HCT116 (cell line): ENCODE results near the gene POLDIP2. TPM values are rescaled to one million over a fixed set of nuclear protein-coding genes. Genes with fewer than 3 reads are reported as not detected.

Experiments
- ATAC-seq: fragments of 200-7000 bp; cut with Tn5 transposase; 2 replicates; pipeline ENCODE4 v1.9.1; 2020; ENCODE audit warnings: mild to moderate bottlenecking, moderate library complexity
- BruUV-seq: library from RNA; stranded (reverse); fragments of 400-500 nt; replicated peaks from 2 replicates; lab custom pipeline; 2021; lab: Mats Ljungman, UMichigan
- CTCF ChIA-PET: fragments of 300-600 bp; sonication (Branson Sonifier 250); formaldehyde crosslinking; loops from one replicate; lab custom pipeline; 2021; ENCODE audit warnings: antibody characterized with exemption; lab: Charles Lee
- POLR2A ChIA-PET: fragments of 300-600, 350-600 bp; sonication (Branson Sonifier 250); formaldehyde crosslinking; loops from one replicate; lab custom pipeline; 2021; ENCODE audit warnings: antibody characterized with exemption; lab: Charles Lee
- RAD21 ChIA-PET, 2 experiments: fragments of 300-600 bp; sonication (Branson Sonifier 250); formaldehyde crosslinking; loops; one replicate each; lab custom pipeline; 2023; ENCODE audit warnings: low total read pairs in 2 of 2; ENCODE audit not compliant: uncharacterized antibody in 2 of 2, unreplicated experiment in 2 of 2, low non-redundant PET in 1 of 2; lab: Charles Lee
- DNase-seq: peaks from one replicate; pipeline ENCODE4 v3.0.0-alpha.2; 2010; ENCODE audit warnings: low read depth, low spot score
- H2AFZ ChIP-seq: fragments of 200-600 bp; shearing (Covaris generic), sonication (generic); 2 replicates; pipeline ENCODE4 v1.6.1; 2017; ENCODE audit warnings: low read depth, mixed run types, mixed read lengths, antibody characterized with exemption, low read length; ENCODE audit not compliant: poor library complexity, severe bottlenecking
- H3K27ac ChIP-seq: 2 replicates; pipeline ENCODE4 v1.5.1; 2012; ENCODE audit warnings: low read depth, low read length
- H3K27me3 ChIP-seq: fragments of 200-600 bp; sonication (generic); 2 replicates; pipeline ENCODE4 v1.6.1; 2016; ENCODE audit warnings: mixed run types, low read length, mixed read lengths; ENCODE audit not compliant: insufficient read depth
- H3K36me3 ChIP-seq, 2 experiments: fragments of 200-500 bp in 1 of 2; fragments of 200-600 bp in 1 of 2; sonication (Bioruptor generic) in 1 of 2; sonication (generic) in 1 of 2; 2 replicates each; pipeline versions ENCODE4 v1.5.1 to v1.6.1; 2014 to 2016; ENCODE audit warnings: low read length in 2 of 2, inconsistent platforms in 1 of 2, mixed read lengths in 1 of 2, mixed run types in 1 of 2; ENCODE audit not compliant: insufficient read depth in 2 of 2, control insufficient read depth in 1 of 2
- H3K4me1 ChIP-seq, 2 experiments: fragments of 200-600 bp in 1 of 2; sonication (generic) in 1 of 2; 2 replicates each; pipeline versions ENCODE4 v1.5.1 to v1.6.1; 2012 to 2017; ENCODE audit warnings: low read length in 2 of 2, inconsistent platforms in 1 of 2, mild to moderate bottlenecking in 1 of 2, mixed read lengths in 1 of 2, mixed run types in 1 of 2, moderate library complexity in 1 of 2; ENCODE audit not compliant: insufficient read depth in 2 of 2, control insufficient read depth in 1 of 2
- H3K4me2 ChIP-seq: fragments of 200-600 bp; sonication (generic); 2 replicates; pipeline ENCODE4 v1.6.1; 2017; ENCODE audit warnings: mixed run types, low read length, mixed read lengths
- H3K4me3 ChIP-seq, 2 experiments: fragments of 200-600 bp in 1 of 2; sonication (generic) in 1 of 2; replicated peaks in 1 of 2; 2 replicates each; pipeline ENCODE4 v1.5.1; 2011 to 2016; ENCODE audit warnings: low read length in 2 of 2, control low read depth in 1 of 2, low read depth in 1 of 2, mild to moderate bottlenecking in 1 of 2, mixed read lengths in 1 of 2, mixed run types in 1 of 2
- H3K79me2 ChIP-seq: fragments of 200-600 bp; sonication (generic); 2 replicates; pipeline ENCODE4 v1.6.1; 2017; ENCODE audit warnings: mild to moderate bottlenecking, mixed run types, low read length, moderate library complexity, mixed read lengths; ENCODE audit not compliant: insufficient read depth
- H3K9ac ChIP-seq: fragments of 200-600 bp; sonication (generic); 2 replicates; pipeline ENCODE4 v1.6.1; 2016; ENCODE audit warnings: low read length, mixed read lengths
- H3K9me2 ChIP-seq: fragments of 200-600 bp; sonication (generic), shearing (Covaris generic); 2 replicates; pipeline ENCODE4 v1.6.1; 2017; ENCODE audit warnings: mixed run types, mild to moderate bottlenecking, moderate library complexity; ENCODE audit not compliant: insufficient read depth
- H3K9me3 ChIP-seq, 2 experiments: fragments of 200-500 bp in 1 of 2; fragments of 200-600 bp in 1 of 2; sonication (Bioruptor generic) in 1 of 2; sonication (generic) in 1 of 2; 2 replicates each; pipeline ENCODE4 v1.6.1; 2014 to 2017; ENCODE audit warnings: low read length in 2 of 2, mixed read lengths in 2 of 2, inconsistent platforms in 1 of 2, low read depth in 1 of 2, mild to moderate bottlenecking in 1 of 2, mixed run types in 1 of 2, moderate library complexity in 1 of 2; ENCODE audit not compliant: control insufficient read depth in 1 of 2, insufficient read depth in 1 of 2
- H4K20me1 ChIP-seq: fragments of 200-600 bp; sonication (generic), shearing (Covaris generic); 2 replicates; pipeline ENCODE4 v1.6.1; 2017; ENCODE audit warnings: mixed run types, mild to moderate bottlenecking, moderate library complexity; ENCODE audit not compliant: insufficient read depth
- CBX3 ChIP-seq: IDR thresholded peaks from 2 replicates; pipeline ENCODE4 v1.6.1; 2012; ENCODE audit warnings: low read depth
- ELF1 ChIP-seq: IDR thresholded peaks from 2 replicates; pipeline ENCODE4 v1.6.1; 2012; ENCODE audit warnings: low read depth, borderline replicate concordance
- JUND ChIP-seq: IDR thresholded peaks from 2 replicates; pipeline ENCODE4 v1.6.1; 2012
- POLR2AphosphoS5 ChIP-seq: IDR thresholded peaks from 2 replicates; pipeline ENCODE4 v1.6.1; 2011; ENCODE audit warnings: mild to moderate bottlenecking, low read depth, low read length, moderate library complexity
- SIN3A ChIP-seq: IDR thresholded peaks from 2 replicates; pipeline ENCODE4 v1.6.1; 2012; ENCODE audit warnings: low read depth
- intact Hi-C: fragments of 100-400 bp; cut with micrococcal nuclease; formaldehyde crosslinking; loops from 2 replicates; pipeline ENCODE4 v1.10.0; 2022
- total RNA-seq: library from RNA; stranded (reverse); gene quantifications from one replicate; pipeline ENCODE4 v1.2.1, GENCODE V29; 2021; ENCODE audit not compliant: unreplicated experiment
- TF ChIP-seq, protein P1 (sequence below): IDR thresholded peaks from 2 replicates; pipeline ENCODE4 v1.6.1; 2012; ENCODE audit warnings: low read depth
- TF ChIP-seq, protein P2 (sequence below): IDR thresholded peaks from 2 replicates; pipeline ENCODE4 v1.6.1; 2011; ENCODE audit warnings: mild to moderate bottlenecking, low read length, moderate library complexity; ENCODE audit not compliant: insufficient replicate concordance; ENCODE audit errors: extremely low read depth

POLDIP2 gene
- total RNA-seq, 1 experiment from 2014 or later: 78.0 TPM

DNA sequence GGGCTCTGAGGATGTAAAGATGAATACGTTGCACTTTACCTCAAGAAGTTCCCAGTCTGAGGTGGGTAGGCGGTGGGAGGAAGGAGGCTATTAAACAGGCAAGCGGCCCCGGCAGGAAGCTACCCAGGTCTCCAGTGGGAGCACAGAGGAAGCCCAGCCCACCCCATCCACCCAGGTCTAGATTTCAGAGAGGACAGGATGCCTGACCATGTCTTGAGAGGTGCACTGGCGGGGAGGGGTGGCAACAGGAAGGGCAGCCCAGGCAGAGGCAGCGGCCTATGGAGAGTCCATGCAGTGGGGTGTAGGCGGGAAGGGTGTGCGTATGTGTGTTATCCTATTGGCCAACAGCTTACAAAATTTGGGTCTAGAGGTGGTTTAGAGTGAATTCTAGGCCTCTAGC lies 28.1 kb upstream of the POLDIP2 start:
- Histone ChIP-seq H3K27me3 (no peaks in the 10 kb centered on the region), H4K20me1 (no peaks in the 10 kb centered on the region), H2AFZ (no peak overlapping the region), H3K27ac (no peak overlapping the region), H3K9me3 (no peaks in the 10 kb centered on the region), H3K4me2 (no peak overlapping the region), H3K4me3 (no peak overlapping the region), H3K9ac (no peak overlapping the region), H3K79me2 (no peaks in the 10 kb centered on the region), H3K9me2 (no peaks in the 10 kb centered on the region), H3K4me1 (no peaks in the 10 kb centered on the region), H3K36me3 (no peaks in the 10 kb centered on the region)
- no TSS peak for BruUV-seq
- ChIA-PET POLR2A (no interaction called here), CTCF (no interaction called here), RAD21 (no interaction called here)
- DNase-seq: no peak
- no peak for ATAC-seq
- intact Hi-C loops: no loop called here
- no peak for TF ChIP-seq CBX3
- no peak for TF ChIP-seq SIN3A
- no peak for TF ChIP-seq ELF1
- TF ChIP-seq, protein P1, sequence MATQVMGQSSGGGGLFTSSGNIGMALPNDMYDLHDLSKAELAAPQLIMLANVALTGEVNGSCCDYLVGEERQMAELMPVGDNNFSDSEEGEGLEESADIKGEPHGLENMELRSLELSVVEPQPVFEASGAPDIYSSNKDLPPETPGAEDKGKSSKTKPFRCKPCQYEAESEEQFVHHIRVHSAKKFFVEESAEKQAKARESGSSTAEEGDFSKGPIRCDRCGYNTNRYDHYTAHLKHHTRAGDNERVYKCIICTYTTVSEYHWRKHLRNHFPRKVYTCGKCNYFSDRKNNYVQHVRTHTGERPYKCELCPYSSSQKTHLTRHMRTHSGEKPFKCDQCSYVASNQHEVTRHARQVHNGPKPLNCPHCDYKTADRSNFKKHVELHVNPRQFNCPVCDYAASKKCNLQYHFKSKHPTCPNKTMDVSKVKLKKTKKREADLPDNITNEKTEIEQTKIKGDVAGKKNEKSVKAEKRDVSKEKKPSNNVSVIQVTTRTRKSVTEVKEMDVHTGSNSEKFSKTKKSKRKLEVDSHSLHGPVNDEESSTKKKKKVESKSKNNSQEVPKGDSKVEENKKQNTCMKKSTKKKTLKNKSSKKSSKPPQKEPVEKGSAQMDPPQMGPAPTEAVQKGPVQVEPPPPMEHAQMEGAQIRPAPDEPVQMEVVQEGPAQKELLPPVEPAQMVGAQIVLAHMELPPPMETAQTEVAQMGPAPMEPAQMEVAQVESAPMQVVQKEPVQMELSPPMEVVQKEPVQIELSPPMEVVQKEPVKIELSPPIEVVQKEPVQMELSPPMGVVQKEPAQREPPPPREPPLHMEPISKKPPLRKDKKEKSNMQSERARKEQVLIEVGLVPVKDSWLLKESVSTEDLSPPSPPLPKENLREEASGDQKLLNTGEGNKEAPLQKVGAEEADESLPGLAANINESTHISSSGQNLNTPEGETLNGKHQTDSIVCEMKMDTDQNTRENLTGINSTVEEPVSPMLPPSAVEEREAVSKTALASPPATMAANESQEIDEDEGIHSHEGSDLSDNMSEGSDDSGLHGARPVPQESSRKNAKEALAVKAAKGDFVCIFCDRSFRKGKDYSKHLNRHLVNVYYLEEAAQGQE: no peak
- TF ChIP-seq JUND: no peak
- no peak for TF ChIP-seq POLR2AphosphoS5
- TF ChIP-seq, protein P2, sequence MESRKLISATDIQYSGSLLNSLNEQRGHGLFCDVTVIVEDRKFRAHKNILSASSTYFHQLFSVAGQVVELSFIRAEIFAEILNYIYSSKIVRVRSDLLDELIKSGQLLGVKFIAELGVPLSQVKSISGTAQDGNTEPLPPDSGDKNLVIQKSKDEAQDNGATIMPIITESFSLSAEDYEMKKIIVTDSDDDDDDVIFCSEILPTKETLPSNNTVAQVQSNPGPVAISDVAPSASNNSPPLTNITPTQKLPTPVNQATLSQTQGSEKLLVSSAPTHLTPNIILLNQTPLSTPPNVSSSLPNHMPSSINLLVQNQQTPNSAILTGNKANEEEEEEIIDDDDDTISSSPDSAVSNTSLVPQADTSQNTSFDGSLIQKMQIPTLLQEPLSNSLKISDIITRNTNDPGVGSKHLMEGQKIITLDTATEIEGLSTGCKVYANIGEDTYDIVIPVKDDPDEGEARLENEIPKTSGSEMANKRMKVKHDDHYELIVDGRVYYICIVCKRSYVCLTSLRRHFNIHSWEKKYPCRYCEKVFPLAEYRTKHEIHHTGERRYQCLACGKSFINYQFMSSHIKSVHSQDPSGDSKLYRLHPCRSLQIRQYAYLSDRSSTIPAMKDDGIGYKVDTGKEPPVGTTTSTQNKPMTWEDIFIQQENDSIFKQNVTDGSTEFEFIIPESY: no peak
